ENCODE results near the gene EXOC3. TPM values are rescaled to one million over a fixed set of nuclear protein-coding genes. Genes with fewer than 3 reads are reported as not detected.

The EXOC3 gene
- total RNA-seq, 1 experiment from 2014 or later: 34.7 TPM

- DNase-seq (ENCODE audit: low spot score): no peak
Observed at GRCh38 chr5:439181-439580, 3.8 kb upstream of the EXOC3 start.

GRCh38 chr5:439636-440035, 3.3 kb upstream of the EXOC3 start:
- DNase-seq (ENCODE audit: low spot score): no peak

GRCh38 chr5:440401-441201, 2.4 kb upstream of the EXOC3 start:
- DNase-seq (ENCODE audit: low spot score): no peak

- DNase-seq (ENCODE audit: low spot score): no peak
Observed at GRCh38 chr5:441996-442334, 1.0 kb upstream of the EXOC3 start.

- no peak for DNase-seq (ENCODE audit: low spot score)
Observed at GRCh38 chr5:443239-444151, 519 bp downstream of the EXOC3 start.

GRCh38 chr5:444226-444625, 1.2 kb downstream of the EXOC3 start:
- no peak for DNase-seq (ENCODE audit: low spot score)

- no peak for DNase-seq (ENCODE audit: low spot score)
Observed at GRCh38 chr5:445591-445990, 2.6 kb downstream of the EXOC3 start.

GRCh38 chr5:446066-446882, 3.3 kb downstream of the EXOC3 start:
- DNase-seq (ENCODE audit: low spot score): no peak

GRCh38 chr5:446883-447263, 3.9 kb downstream of the EXOC3 start:
- DNase-seq (ENCODE audit: low spot score): peak; percentile 48

GRCh38 chr5:447501-447900, 4.5 kb downstream of the EXOC3 start:
- no peak for DNase-seq (ENCODE audit: low spot score)

- no peak for DNase-seq (ENCODE audit: low spot score)
Observed at GRCh38 chr5:448061-448765, 5.2 kb downstream of the EXOC3 start.

GRCh38 chr5:448766-449090, 5.8 kb downstream of the EXOC3 start:
- no peak for DNase-seq (ENCODE audit: low spot score)

- no peak for DNase-seq (ENCODE audit: low spot score)
Observed at GRCh38 chr5:449151-449550, 6.2 kb downstream of the EXOC3 start.

- DNase-seq (ENCODE audit: low spot score): no peak
Observed at GRCh38 chr5:451587-452458, 8.8 kb downstream of the EXOC3 start.

- DNase-seq (ENCODE audit: low spot score): no peak
Observed at GRCh38 chr5:452978-453710, 10.2 kb downstream of the EXOC3 start.

- DNase-seq (ENCODE audit: low spot score): no peak
Observed at GRCh38 chr5:453725-454481, 10.9 kb downstream of the EXOC3 start.

GRCh38 chr5:454936-455335, 12.0 kb downstream of the EXOC3 start:
- DNase-seq (ENCODE audit: low spot score): no peak

GRCh38 chr5:455806-456205, 12.8 kb downstream of the EXOC3 start:
- no peak for DNase-seq (ENCODE audit: low spot score)

Measured in A172 (cell line).